GM10248 (cell line): Measurements from ENCODE around the gene CD2BP2.
A peak's percentile ranks its signal among the peaks of the same experiment; 100 is the strongest.

Experiments
- CTCF ChIA-PET: fragments of 300-600 bp; sonication (Branson Sonifier 250); formaldehyde crosslinking; extraction: SDS; loops from one replicate; lab custom pipeline; 2021; ENCODE audit warnings: antibody characterized with exemption; lab: Yijun Ruan, JAX
- POLR2A ChIA-PET: fragments of 350-650 bp; sonication (Branson Sonifier 250); formaldehyde crosslinking; extraction: SDS; loops from one replicate; lab custom pipeline; 2020; ENCODE audit warnings: antibody characterized with exemption; lab: Yijun Ruan, JAX
- DNase-seq: peaks from one replicate; pipeline ENCODE4 v3.0.0; 2012; ENCODE audit errors: extremely low spot score
- TF ChIP-seq, protein P1 (sequence below): IDR thresholded peaks from 2 replicates; pipeline ENCODE4 v1.5.1; 2012; ENCODE audit warnings: mild to moderate bottlenecking, low read depth; ENCODE audit errors: extremely low read depth, missing control alignments, control extremely low read depth

CD2BP2 gene

DNA sequence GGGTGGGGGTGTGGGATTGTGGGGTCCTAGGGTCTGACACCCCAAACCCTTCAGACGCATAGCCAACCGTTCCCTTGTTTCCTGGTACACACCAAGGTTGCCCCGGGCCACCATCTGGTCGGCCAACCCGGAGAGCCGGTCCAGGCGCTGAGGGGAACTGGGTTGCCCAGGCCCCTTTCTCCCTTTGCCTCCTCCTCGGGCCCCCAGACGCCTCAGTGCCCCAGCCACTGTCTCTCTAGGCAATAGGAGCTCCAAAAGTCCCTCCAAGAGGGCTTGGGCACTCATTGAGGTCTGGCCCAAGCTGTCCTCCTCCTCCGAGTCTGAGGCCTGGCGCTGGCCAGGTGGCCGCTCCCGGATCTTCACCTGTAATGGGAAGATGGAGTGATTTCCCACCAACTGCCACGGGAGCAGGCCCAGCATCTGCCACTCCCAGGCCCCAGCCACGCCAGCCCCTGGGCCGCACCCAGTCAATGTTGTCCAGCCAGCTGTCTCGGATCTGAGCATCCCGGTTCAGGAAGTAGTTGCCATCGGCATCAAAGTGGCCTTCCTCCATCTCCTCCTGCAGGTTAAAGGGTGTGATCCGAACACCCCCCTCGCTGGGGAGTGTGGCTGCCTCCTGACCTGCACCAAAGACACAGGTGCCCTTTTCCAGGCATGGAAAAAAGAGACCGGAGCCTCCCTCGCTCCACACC, 1.5 kb downstream of the CD2BP2 start:
- ChIA-PET CTCF (interaction anchor here (1.0 to 3.4 kb wide), 6 partner anchors 9 to 305 kb away, joined by 3 to 14 read pairs (median 3); partner anchors contain the start of gene FBRS), POLR2A (no interaction called here)
- TF ChIP-seq, protein P1, sequence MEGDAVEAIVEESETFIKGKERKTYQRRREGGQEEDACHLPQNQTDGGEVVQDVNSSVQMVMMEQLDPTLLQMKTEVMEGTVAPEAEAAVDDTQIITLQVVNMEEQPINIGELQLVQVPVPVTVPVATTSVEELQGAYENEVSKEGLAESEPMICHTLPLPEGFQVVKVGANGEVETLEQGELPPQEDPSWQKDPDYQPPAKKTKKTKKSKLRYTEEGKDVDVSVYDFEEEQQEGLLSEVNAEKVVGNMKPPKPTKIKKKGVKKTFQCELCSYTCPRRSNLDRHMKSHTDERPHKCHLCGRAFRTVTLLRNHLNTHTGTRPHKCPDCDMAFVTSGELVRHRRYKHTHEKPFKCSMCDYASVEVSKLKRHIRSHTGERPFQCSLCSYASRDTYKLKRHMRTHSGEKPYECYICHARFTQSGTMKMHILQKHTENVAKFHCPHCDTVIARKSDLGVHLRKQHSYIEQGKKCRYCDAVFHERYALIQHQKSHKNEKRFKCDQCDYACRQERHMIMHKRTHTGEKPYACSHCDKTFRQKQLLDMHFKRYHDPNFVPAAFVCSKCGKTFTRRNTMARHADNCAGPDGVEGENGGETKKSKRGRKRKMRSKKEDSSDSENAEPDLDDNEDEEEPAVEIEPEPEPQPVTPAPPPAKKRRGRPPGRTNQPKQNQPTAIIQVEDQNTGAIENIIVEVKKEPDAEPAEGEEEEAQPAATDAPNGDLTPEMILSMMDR, result no peak
- no peak for DNase-seq

- no peak for DNase-seq
- CTCF ChIA-PET, result interaction anchor here (0.7 to 1.4 kb wide), 5 partner anchors 8 to 341 kb away, joined by 3 read pairs; no protein-coding TSS in a partner anchor
- POLR2A ChIA-PET, result no interaction called here
- TF ChIP-seq, protein P1, result no peak
Measured at GRCh38 chr16:30352488-30353401, 2.4 kb downstream of the CD2BP2 start.

- POLR2A ChIA-PET, result interaction anchor here (0.6 kb wide), 1 partner anchor 230 kb away, joined by 4 read pairs; no protein-coding TSS in a partner anchor
- CTCF ChIA-PET, result interaction anchor here (1.4 kb wide), 1 partner anchor 342 kb away, joined by 3 read pairs; no protein-coding TSS in a partner anchor
- DNase-seq, result no peak
- TF ChIP-seq, protein P1, result no peak
Measured at GRCh38 chr16:30351586-30352419, 3.3 kb downstream of the CD2BP2 start.

DNA sequence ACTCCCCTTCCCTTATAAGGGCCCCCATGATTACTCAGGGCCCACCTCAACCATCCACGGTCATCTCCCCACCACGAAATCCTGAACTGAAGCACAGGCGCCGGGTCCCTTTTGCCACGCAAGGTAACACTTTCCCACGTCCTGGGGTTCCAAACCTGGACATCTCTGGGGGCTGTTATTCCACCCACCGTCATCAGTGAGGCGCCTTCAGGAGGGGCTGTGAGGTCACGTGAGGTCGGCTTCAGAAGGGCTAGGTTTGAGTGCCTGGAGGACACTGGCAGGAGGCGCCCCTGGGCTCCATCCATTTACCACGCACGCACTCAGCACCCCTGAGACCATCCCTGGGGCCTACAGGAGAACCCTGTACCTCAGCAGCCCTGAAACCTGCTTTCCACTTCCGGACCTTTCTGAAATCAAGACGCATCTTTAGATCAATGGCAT, 4.1 kb downstream of the CD2BP2 start:
- POLR2A ChIA-PET, result interaction anchor here (0.6 kb wide), 1 partner anchor 230 kb away, joined by 4 read pairs; no protein-coding TSS in a partner anchor
- no peak for DNase-seq
- CTCF ChIA-PET, result no interaction called here

DNA sequence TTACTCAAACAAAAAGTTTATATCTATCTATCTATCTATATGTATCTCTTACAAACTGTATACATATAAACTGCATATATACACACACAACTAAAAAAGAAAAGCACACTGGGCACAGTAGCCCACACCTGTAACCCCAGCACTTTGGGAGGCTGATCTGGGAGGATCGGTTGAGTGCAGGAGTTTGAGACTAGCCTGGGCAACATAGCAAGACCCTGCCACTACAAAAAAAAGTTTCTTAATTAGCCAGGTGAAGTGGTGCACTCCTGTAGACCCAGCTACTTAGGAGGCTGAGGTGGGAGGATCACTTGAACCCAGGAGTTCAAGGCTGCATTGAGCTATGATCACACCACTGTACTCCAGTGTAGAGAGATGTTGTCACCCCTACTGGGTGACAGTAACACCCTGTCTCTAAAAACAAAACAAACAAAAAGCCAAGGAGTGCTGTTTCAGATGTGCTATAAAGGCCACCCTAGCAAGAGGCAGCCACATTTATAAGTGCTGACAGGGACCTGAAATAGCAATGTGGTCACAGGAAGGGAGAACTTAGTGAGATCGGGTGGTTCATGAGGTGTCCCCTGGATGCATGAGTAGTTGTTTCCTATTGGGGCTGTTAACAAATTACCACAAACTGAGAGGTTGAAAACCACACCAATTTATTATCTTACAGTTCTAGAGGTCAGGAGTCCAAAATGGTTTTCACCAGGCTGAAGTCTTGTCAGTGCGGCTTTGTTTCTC, 4.8 kb downstream of the CD2BP2 start:
- CTCF ChIA-PET, result interaction anchor here (1.1 to 1.2 kb wide), 2 partner anchors 14 to 59 kb away, joined by 3 read pairs; no protein-coding TSS in a partner anchor
- POLR2A ChIA-PET, result interaction anchor here (0.6 kb wide), 2 partner anchors 46 to 324 kb away, joined by 4 to 6 read pairs; no protein-coding TSS in a partner anchor
- TF ChIP-seq, protein P1, result no peak
- peak; percentile 78 for DNase-seq

More for the DNA sequence above, 4.1 kb downstream of the CD2BP2 start:
- TF ChIP-seq, protein P1, result no peak
